Measurements from ENCODE around the gene STK40.

The STK40 gene

GRCh38 chr1:36304970-36305914 lies 80.5 kb downstream of the STK40 start:
- no peak for DNase-seq (ENCODE audit: low read depth)

DNA sequence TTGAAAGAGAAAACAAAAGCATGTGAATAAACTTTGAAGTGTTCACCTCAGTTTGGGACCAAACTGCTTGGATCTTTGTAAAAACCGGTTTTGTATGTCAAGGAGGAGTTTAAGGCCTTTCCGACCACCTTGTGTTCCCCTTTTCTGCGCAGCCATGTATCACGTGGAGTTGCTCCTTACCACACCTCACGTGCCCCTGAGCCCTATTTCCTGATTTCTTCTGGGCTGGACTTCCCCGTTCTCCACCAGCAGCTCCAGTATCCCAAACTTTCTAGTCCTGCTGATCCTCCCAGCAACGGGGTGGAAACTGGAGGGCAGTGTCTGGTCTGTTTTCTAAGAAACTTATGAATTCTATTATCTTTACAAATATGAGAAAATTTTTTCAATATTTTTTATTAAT lies 81.2 kb downstream of the STK40 start:
- TF ChIP-seq, protein P1, sequence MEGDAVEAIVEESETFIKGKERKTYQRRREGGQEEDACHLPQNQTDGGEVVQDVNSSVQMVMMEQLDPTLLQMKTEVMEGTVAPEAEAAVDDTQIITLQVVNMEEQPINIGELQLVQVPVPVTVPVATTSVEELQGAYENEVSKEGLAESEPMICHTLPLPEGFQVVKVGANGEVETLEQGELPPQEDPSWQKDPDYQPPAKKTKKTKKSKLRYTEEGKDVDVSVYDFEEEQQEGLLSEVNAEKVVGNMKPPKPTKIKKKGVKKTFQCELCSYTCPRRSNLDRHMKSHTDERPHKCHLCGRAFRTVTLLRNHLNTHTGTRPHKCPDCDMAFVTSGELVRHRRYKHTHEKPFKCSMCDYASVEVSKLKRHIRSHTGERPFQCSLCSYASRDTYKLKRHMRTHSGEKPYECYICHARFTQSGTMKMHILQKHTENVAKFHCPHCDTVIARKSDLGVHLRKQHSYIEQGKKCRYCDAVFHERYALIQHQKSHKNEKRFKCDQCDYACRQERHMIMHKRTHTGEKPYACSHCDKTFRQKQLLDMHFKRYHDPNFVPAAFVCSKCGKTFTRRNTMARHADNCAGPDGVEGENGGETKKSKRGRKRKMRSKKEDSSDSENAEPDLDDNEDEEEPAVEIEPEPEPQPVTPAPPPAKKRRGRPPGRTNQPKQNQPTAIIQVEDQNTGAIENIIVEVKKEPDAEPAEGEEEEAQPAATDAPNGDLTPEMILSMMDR (IDR thresholded peaks at IDR 0.05; ENCODE audit: control insufficient read depth, insufficient read depth, low read depth, low read length, missing control alignments) = no peak
- DNase-seq (ENCODE audit: low read depth) = no peak
- no peak overlapping the region for H3K4me3 ChIP-seq (ENCODE audit: control insufficient read depth, low read depth, low read length)

More at GRCh38 chr1:36304970-36305914, 80.5 kb downstream of the STK40 start:
- TF ChIP-seq, protein P1 (IDR thresholded peaks at IDR 0.05; ENCODE audit: control insufficient read depth, insufficient read depth, low read depth, low read length, missing control alignments) = no peak
- no peak overlapping the region for H3K4me3 ChIP-seq (ENCODE audit: control insufficient read depth, low read depth, low read length)

DNA sequence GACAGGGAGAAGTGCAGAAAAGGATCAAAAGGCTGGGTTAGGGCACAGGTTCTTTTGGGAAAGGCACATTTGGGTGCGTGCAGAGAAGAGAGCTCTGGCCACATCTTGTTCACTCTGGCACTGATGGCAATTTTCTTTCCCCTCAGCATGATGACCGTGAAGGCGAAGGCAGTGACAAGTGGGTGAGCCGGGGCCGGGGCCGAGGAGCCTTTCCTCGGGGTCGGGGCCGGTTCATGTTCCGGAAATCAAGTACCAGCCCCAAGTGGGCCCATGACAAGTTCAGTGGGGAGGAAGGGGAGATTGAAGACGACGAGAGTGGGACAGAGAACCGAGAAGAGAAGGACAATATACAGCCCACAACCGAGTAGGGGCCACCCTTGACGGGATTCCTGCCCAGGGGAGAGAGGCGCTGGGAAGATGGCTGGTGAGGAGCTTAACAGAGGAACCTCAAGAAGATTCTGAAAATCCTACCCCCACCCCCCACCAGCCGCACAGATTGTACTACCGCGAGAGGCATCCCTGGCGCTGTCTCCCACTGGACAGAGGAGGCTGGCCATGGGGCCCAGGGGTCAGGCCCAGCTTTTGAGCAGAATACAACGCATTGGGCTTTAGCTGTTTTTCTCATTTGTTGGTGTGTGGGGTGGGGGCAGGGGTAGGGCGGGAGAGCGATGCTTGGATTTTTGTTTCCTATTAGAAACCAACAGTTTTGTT lies 81.9 kb downstream of the STK40 start:
- TF ChIP-seq, protein P1 (IDR thresholded peaks at IDR 0.05; ENCODE audit: control insufficient read depth, insufficient read depth, low read depth, low read length, missing control alignments) = no peak
- H3K4me3 ChIP-seq (ENCODE audit: control insufficient read depth, low read depth, low read length) = no peak overlapping the region
- DNase-seq (ENCODE audit: low read depth) = no peak

GRCh38 chr1:36303244-36303643 lies 82.5 kb downstream of the STK40 start:
- H3K4me3 ChIP-seq (ENCODE audit: control insufficient read depth, low read depth, low read length) = no peak overlapping the region
- TF ChIP-seq, protein P1 (IDR thresholded peaks at IDR 0.05; ENCODE audit: control insufficient read depth, insufficient read depth, low read depth, low read length, missing control alignments) = no peak
- DNase-seq (ENCODE audit: low read depth) = no peak

- TF ChIP-seq, protein P1 (IDR thresholded peaks at IDR 0.05; ENCODE audit: control insufficient read depth, insufficient read depth, low read depth, low read length, missing control alignments) = no peak
- H3K4me3 ChIP-seq (ENCODE audit: control insufficient read depth, low read depth, low read length) = no peak overlapping the region
- DNase-seq (ENCODE audit: low read depth) = no peak
Observed at GRCh38 chr1:36301220-36301619, 84.5 kb downstream of the STK40 start.

DNA sequence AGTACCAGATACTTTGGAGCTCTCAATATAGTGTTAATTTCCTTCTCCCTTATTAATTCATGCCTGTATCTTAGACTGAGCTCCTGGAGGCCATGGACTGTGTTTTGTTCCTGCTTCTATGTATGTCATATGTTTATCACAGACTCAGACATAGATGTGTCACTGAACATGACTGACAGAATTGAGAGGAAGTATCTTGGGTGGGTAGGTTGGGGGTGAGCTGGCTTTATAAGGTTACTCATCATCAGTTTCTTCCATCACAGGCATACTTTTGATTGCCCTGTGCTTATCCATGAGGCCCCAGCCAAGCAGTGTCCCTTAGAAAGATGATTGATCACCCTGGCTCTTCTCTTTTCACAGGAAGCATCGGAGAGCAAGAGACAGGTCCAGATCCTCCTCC lies 85.2 kb downstream of the STK40 start:
- TF ChIP-seq, protein P1 (IDR thresholded peaks at IDR 0.05; ENCODE audit: control insufficient read depth, insufficient read depth, low read depth, low read length, missing control alignments) = no peak
- no peak for DNase-seq (ENCODE audit: low read depth)
- H3K4me3 ChIP-seq (ENCODE audit: control insufficient read depth, low read depth, low read length) = no peak overlapping the region
